ENCODE measurements around the gene TMEM117.
"Not testable (repeated sequence)": the region's sequence is repeated elsewhere in the genome, so short reads cannot be mapped to it uniquely, and the experiment has no call there.

The TMEM117 gene

GRCh38 chr12:44019118-44019517 lies 183.2 kb downstream of the TMEM117 start:
- DNase-seq (ENCODE audit: low read depth in 1 of 2, low spot score in 1 of 2): no peak

GRCh38 chr12:44020555-44020954 lies 184.7 kb downstream of the TMEM117 start:
- DNase-seq (ENCODE audit: low read depth in 1 of 2, low spot score in 1 of 2): no peak

- no peak for DNase-seq (ENCODE audit: low read depth in 1 of 2, low spot score in 1 of 2)
Measured at GRCh38 chr12:44021471-44021971, 185.6 kb downstream of the TMEM117 start.

GRCh38 chr12:44025499-44025898 lies 189.6 kb downstream of the TMEM117 start:
- no peak for DNase-seq (ENCODE audit: low read depth in 1 of 2, low spot score in 1 of 2)

- DNase-seq (ENCODE audit: low read depth in 1 of 2, low spot score in 1 of 2): no peak
Measured at GRCh38 chr12:44026046-44026445, 190.2 kb downstream of the TMEM117 start.

- not testable (repeated sequence) for DNase-seq (ENCODE audit: low read depth in 1 of 2, low spot score in 1 of 2)
Measured at GRCh38 chr12:44026926-44027325, 191.0 kb downstream of the TMEM117 start.

- no peak for DNase-seq (ENCODE audit: low read depth in 1 of 2, low spot score in 1 of 2)
Measured at GRCh38 chr12:44029194-44029593, 193.3 kb downstream of the TMEM117 start.

GRCh38 chr12:44031472-44032185 lies 195.7 kb downstream of the TMEM117 start:
- DNase-seq (ENCODE audit: low read depth in 1 of 2, low spot score in 1 of 2): no peak

GRCh38 chr12:44034906-44035305 lies 199.0 kb downstream of the TMEM117 start:
- DNase-seq (ENCODE audit: low read depth in 1 of 2, low spot score in 1 of 2): no peak

- DNase-seq (ENCODE audit: low read depth in 1 of 2, low spot score in 1 of 2): no peak
Measured at GRCh38 chr12:44036875-44037443, 201.1 kb downstream of the TMEM117 start.

- DNase-seq (ENCODE audit: low read depth in 1 of 2, low spot score in 1 of 2): no peak
Measured at GRCh38 chr12:44038411-44038810, 202.5 kb downstream of the TMEM117 start.

- not testable (repeated sequence) for DNase-seq (ENCODE audit: low read depth in 1 of 2, low spot score in 1 of 2)
Measured at GRCh38 chr12:44044491-44044890, 208.6 kb downstream of the TMEM117 start.

GRCh38 chr12:44046732-44047417 lies 211.0 kb downstream of the TMEM117 start:
- DNase-seq (ENCODE audit: low read depth in 1 of 2, low spot score in 1 of 2): no peak

GRCh38 chr12:44052554-44052953 lies 216.7 kb downstream of the TMEM117 start:
- no peak for DNase-seq (ENCODE audit: low read depth in 1 of 2, low spot score in 1 of 2)

GRCh38 chr12:44053549-44054127 lies 217.8 kb downstream of the TMEM117 start:
- DNase-seq (ENCODE audit: low read depth in 1 of 2, low spot score in 1 of 2): no peak

- no peak for DNase-seq (ENCODE audit: low read depth in 1 of 2, low spot score in 1 of 2)
Measured at GRCh38 chr12:44054281-44054680, 218.4 kb downstream of the TMEM117 start.

- no peak for DNase-seq (ENCODE audit: low read depth in 1 of 2, low spot score in 1 of 2)
Measured at GRCh38 chr12:44058366-44058765, 222.5 kb downstream of the TMEM117 start.

- no peak for DNase-seq (ENCODE audit: low read depth in 1 of 2, low spot score in 1 of 2)
Measured at GRCh38 chr12:44059476-44059875, 223.6 kb downstream of the TMEM117 start.

GRCh38 chr12:44063671-44064070 lies 227.8 kb downstream of the TMEM117 start:
- no peak for DNase-seq (ENCODE audit: low read depth in 1 of 2, low spot score in 1 of 2)

- DNase-seq (ENCODE audit: low read depth in 1 of 2, low spot score in 1 of 2): no peak
Measured at GRCh38 chr12:44076871-44077270, 241.0 kb downstream of the TMEM117 start.

GRCh38 chr12:44077294-44077693 lies 241.4 kb downstream of the TMEM117 start:
- no peak for DNase-seq (ENCODE audit: low read depth in 1 of 2, low spot score in 1 of 2)

- no peak for DNase-seq (ENCODE audit: low read depth in 1 of 2, low spot score in 1 of 2)
Measured at GRCh38 chr12:44078273-44078672, 242.4 kb downstream of the TMEM117 start.

Data from activated CD4-positive, alpha-beta T cell treated with anti-CD3 and anti-CD28 coated beads, Interleukin-2, amount 50 U/mL, for 24 hours (primary cell).